Measurements from ENCODE around the gene HOXA6. TPM values are rescaled to one million over a fixed set of nuclear protein-coding genes. Genes with fewer than 3 reads are reported as not detected.

The HOXA6 gene
- total RNA-seq, 1 experiment from 2014 or later: 12.7 TPM

- no peaks in the 10 kb centered on the region for H3K36me3 ChIP-seq (ENCODE audit: control insufficient read depth in 1 of 2, insufficient read depth in 2 of 2, low read length in 2 of 2)
- BruUV-seq (replicated peaks): no TSS peak
- ChIA-PET RAD21 (ENCODE audit: low non-redundant PET in 1 of 2, low total read pairs in 2 of 2, uncharacterized antibody in 2 of 2, unreplicated experiment in 2 of 2) (no interaction called here), CTCF (no interaction called here), POLR2A (no interaction called here)
- no peaks in the 10 kb centered on the region for H4K20me1 ChIP-seq (ENCODE audit: insufficient read depth)
- no peak for TF ChIP-seq CBX3 (IDR thresholded peaks at IDR 0.05; ENCODE audit: low read depth)
- no peak for TF ChIP-seq POLR2A (IDR thresholded peaks at IDR 0.05; ENCODE audit: borderline replicate concordance, extremely low read depth, insufficient read depth, insufficient read length)
- TF ChIP-seq SP1 (IDR thresholded peaks at IDR 0.05; ENCODE audit: low read depth): no peak
- no peak for TF ChIP-seq CTCF (IDR thresholded peaks at IDR 0.05 in 2 of 3, conservative IDR thresholded peaks at IDR 0.05 in 1 of 3; ENCODE audit: borderline replicate concordance in 1 of 3, insufficient read depth in 1 of 3, low read depth in 2 of 3, low read length in 2 of 3)
- TF ChIP-seq EZH2phosphoT487 (IDR thresholded peaks at IDR 0.05; ENCODE audit: borderline replicate concordance): no peak
- TF ChIP-seq ZBTB33 (IDR thresholded peaks at IDR 0.05; ENCODE audit: extremely low read depth, insufficient replicate concordance, low read length): no peak
- no peak for TF ChIP-seq YY1 (IDR thresholded peaks at IDR 0.05; ENCODE audit: extremely low read depth, insufficient replicate concordance, low read depth, low read length)
- no peak for TF ChIP-seq SRF (IDR thresholded peaks at IDR 0.05; ENCODE audit: low read depth)
- TF ChIP-seq ZNF274 (IDR thresholded peaks at IDR 0.05; ENCODE audit: low read depth, low read length): no peak
- no peak for TF ChIP-seq SIN3A (IDR thresholded peaks at IDR 0.05; ENCODE audit: low read depth)
- TF ChIP-seq FOSL1 (IDR thresholded peaks at IDR 0.05; ENCODE audit: low read depth): no peak
- TF ChIP-seq POLR2AphosphoS5 (IDR thresholded peaks at IDR 0.05; ENCODE audit: low read depth, low read length): no peak
- TF ChIP-seq, protein P1, sequence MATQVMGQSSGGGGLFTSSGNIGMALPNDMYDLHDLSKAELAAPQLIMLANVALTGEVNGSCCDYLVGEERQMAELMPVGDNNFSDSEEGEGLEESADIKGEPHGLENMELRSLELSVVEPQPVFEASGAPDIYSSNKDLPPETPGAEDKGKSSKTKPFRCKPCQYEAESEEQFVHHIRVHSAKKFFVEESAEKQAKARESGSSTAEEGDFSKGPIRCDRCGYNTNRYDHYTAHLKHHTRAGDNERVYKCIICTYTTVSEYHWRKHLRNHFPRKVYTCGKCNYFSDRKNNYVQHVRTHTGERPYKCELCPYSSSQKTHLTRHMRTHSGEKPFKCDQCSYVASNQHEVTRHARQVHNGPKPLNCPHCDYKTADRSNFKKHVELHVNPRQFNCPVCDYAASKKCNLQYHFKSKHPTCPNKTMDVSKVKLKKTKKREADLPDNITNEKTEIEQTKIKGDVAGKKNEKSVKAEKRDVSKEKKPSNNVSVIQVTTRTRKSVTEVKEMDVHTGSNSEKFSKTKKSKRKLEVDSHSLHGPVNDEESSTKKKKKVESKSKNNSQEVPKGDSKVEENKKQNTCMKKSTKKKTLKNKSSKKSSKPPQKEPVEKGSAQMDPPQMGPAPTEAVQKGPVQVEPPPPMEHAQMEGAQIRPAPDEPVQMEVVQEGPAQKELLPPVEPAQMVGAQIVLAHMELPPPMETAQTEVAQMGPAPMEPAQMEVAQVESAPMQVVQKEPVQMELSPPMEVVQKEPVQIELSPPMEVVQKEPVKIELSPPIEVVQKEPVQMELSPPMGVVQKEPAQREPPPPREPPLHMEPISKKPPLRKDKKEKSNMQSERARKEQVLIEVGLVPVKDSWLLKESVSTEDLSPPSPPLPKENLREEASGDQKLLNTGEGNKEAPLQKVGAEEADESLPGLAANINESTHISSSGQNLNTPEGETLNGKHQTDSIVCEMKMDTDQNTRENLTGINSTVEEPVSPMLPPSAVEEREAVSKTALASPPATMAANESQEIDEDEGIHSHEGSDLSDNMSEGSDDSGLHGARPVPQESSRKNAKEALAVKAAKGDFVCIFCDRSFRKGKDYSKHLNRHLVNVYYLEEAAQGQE (IDR thresholded peaks at IDR 0.05; ENCODE audit: low read depth): no peak
- no peak overlapping the region for H3K27ac ChIP-seq (ENCODE audit: low read depth, low read length)
- no peak overlapping the region for H3K4me3 ChIP-seq (replicated peaks in 1 of 2; ENCODE audit: low read depth in 1 of 2, low read length in 2 of 2)
- H2AFZ ChIP-seq (ENCODE audit: low read depth, low read length, poor library complexity, severe bottlenecking): no peak overlapping the region
- no peaks in the 10 kb centered on the region for H3K9me3 ChIP-seq (ENCODE audit: control insufficient read depth in 1 of 2, insufficient read depth in 1 of 2, low read depth in 1 of 2, low read length in 2 of 2)
- no peaks in the 10 kb centered on the region for H3K79me2 ChIP-seq (ENCODE audit: insufficient read depth, low read length)
- DNase-seq (ENCODE audit: low read depth, low spot score): no peak
- H3K4me1 ChIP-seq (ENCODE audit: control insufficient read depth in 1 of 2, insufficient read depth in 2 of 2, low read length in 2 of 2): peaks cover 9 to 10% of the 10 kb centered on the region in 2 experiments
- no peak overlapping the region for H3K9ac ChIP-seq (ENCODE audit: low read length)
- ATAC-seq: no peak
- intact Hi-C loops (cut with micrococcal nuclease): no loop called here
- no peaks in the 10 kb centered on the region for H3K27me3 ChIP-seq (ENCODE audit: insufficient read depth, low read length)
- H3K9me2 ChIP-seq (ENCODE audit: insufficient read depth): no peaks in the 10 kb centered on the region
- H3K4me2 ChIP-seq (ENCODE audit: low read length): no peak overlapping the region
Measured at GRCh38 chr7:27106181-27106900, 41.2 kb downstream of the HOXA6 start.

All from HCT116 (cell line).